HG03135 (cell line): ENCODE data around the gene CTSD.
"Not testable (repeated sequence)": the region's sequence is repeated elsewhere in the genome, so short reads cannot be mapped to it uniquely, and the experiment has no call there.

Source experiments
- ATAC-seq: cut with Tn5 transposase; IDR thresholded peaks from one replicate; pipeline ENCODE4 v1.9.1; 2021; ENCODE audit warnings: mild to moderate bottlenecking, moderate library complexity; ENCODE audit not compliant: unreplicated experiment

The CTSD gene

DNA sequence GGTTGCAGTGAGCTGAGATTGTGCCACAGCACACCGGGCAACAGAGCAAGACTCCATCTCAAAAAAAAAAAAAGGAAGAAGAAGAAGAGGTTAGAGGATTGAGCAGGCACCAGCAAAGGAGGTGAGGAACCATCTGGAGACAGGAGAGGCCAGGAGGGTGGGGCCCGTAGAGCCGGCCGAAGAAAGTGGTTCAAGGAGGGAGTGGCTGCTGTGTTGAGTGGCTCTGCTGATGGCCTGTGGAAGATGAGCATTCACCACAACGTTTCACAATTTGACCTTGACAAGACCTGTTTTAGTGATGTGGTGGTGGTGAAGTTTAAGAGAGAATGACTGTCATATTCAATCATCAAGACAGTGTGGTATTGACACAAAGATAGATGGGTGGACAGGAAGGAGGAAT lies 6.8 kb upstream of the CTSD start:
- no peak for ATAC-seq

DNA sequence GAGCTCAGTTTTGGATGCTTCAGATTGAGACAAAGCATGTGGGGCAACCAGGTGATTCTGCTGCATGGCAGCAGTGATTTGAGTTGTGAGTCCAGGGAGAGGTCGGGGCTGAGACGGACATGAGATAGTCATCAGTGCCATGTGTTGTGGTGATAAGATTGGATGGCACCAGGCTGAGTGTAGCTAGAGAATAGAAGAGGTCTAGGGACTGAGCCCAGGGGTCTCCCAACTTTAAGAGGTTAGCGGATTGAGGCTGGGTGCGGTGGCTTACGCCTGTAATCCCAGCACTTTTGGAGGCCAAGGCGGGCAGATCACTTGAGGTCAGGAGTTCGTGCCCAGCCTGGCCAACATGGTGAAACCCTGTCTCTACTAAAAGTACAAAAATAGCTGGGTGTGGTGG lies 6.3 kb upstream of the CTSD start:
- ATAC-seq: no peak

DNA sequence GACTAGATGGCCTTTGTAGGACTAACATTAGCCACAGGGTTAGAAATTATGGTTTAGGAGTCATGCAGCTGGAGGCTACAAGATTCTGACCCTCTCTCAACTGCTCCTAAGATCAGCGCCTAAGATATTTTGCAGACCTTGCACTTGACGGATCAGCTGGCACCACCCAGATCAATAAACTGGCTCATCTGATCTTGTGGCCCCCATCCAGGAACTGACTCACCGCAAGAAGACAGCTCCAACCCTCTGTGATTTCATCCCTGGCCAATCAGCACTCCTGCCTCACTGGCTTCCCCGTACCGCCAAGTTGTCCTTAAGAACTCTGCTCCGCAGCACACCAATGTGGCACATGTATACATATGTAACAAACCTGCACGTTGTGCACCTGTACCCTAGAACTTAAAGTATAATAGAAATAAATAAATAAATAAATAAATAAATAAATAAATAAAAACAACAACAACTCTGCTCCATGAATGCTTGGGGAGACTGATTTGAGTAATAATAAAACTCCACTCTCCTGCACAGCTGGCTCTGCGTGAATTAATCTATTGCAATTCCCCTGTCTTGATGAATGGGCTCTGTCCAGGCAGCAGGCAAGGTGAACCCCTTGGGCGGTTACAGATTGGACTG lies 5.7 kb upstream of the CTSD start:
- ATAC-seq: not testable (repeated sequence)

DNA sequence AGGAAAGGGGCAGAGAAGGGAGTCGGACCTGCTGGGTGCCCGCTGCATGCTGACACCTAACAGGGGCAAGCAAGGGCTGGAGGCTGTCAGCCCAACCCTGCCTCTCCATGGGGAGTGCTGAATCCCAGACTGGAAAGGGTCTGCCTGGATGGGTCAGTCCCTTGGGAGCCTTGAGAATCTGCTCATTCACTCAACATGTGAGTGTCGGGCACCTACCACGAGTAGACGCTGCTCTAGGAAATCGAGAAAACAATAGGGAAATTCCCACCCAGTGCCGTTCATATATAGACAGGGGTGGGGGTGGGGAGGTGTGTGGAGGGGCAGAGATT lies 4.4 kb upstream of the CTSD start:
- ATAC-seq: no peak

DNA sequence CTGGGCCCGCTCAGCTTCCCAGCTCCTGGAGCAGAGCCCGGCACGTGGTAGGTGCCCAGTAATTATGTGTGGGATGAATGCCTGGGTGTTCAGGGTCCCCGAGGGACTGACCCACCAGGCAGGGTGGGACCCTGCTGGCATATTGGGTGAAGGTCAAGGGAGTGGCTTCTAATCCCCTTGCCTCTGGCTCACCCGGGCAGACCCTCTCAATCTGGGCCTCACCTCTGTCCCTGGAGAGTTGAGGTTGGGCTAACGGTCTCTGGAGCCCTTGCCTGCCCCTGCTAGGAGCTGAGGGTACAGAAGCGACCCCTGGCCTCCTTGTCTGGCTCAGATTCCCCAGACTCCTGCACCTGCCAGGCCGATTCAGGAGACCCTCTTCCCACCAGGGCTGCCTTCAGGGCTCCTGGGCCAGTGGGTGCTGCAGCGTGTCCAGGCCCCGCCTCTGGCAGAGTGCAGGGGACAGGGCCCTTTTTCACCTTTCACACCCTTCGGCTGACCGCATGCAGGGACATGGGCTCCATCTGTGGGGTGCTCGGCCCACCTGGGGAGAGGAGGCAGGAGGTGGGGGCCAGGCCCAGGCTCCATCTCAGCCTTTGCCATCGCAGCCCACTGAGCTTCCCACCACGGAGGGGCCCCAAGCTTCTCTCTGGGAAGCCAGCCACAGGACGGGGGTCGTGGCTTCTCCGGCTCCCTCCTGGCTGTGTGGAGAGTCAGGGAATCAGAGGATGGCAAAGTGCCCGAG lies 3.8 kb upstream of the CTSD start:
- no peak for ATAC-seq

DNA sequence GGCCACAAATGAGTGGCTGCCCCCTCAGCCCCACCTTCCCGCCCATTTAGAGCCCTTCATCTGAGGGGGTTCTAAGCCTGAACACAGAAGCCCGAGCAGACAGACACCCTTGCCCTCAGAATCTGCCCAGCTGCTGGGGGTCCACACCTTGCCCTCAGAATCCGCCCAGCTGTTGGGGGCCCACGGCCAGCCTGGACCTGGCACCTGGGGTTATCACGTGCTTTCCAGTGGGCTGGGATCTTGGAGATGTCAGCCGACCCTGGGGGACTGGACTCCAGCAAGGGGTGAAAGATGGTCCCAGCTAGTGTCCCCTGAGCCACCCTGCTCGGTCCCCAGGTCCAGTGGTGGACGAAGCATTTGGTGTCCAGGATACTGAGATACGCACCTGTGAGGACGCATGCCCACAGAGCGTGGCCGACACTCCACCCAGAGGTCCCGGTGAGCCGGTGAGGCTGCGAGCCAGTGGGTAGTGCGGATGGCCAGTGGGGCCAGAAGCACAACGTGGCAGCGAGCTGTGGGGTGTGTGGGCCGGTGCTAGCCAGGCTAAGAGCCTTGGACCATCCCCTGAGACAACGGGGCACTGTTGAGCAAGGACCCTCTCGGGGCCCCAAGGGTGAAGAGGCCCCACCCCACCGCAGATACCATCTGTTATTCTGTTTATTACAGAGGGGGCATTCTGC lies 3.1 kb upstream of the CTSD start:
- no peak for ATAC-seq

DNA sequence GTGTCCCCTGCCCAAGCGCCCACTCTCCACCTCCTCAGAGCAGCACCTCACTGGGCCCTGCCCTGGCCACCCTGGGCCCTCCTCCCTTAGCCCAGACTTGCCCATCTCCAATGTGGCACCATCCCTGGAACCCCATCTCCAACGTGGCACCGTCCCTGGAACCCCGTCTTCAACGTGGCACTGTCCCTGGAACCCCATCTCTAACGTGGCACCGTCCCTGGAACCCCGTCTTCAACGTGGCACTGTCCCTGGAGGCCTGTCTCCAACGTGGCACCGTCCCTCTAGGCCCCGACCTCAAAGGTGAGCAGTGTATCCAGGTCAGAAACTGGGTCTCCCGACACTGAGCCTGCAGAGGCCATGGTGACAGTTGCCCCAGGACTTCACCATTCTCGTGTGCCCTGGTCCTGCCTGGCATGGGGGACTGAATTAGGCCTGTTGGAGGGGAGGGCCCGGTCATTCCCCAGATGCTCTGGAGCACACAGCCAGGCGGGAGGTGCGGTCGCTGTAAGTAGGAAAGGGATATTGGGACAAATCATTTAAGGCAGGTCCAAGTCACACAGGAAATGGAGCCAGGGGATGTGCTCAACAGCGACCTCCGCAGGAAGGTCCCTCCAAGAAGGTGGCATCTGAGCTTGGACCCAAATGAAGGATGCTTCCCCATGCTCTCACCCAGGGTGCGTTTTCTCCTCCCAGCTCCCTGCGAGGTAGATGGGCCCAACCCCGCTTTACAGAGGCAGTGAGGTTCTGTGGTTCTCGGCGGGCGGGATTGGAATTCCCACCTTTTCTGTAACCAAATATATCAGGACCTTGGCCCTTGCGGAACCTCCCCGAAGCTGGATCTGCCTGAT lies 2.4 kb upstream of the CTSD start:
- ATAC-seq: no peak

DNA sequence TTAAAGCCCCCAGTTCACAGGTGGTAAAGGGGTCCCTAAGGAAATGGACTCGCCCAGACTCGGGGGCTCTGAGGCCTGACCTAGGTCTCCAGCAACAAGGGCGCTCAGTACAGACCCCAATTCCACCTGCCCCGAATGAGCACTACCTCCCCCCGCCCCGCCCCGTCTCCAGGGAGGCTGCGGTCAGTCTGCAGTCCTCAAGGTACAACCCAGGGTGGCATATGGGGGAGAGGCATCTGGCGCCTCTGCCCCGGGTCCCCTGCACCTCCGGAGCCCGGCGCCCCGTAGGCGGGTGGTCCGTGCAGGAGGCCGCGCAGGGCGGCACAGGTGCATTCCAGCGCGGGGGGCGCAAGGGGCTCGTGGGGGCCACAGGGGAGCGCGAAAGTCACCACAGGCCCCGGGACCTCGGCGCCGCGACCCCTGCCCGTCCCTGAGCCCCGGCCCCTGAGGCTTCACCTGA lies 361 bp downstream of the CTSD start:
- peak; percentile 29 for ATAC-seq

DNA sequence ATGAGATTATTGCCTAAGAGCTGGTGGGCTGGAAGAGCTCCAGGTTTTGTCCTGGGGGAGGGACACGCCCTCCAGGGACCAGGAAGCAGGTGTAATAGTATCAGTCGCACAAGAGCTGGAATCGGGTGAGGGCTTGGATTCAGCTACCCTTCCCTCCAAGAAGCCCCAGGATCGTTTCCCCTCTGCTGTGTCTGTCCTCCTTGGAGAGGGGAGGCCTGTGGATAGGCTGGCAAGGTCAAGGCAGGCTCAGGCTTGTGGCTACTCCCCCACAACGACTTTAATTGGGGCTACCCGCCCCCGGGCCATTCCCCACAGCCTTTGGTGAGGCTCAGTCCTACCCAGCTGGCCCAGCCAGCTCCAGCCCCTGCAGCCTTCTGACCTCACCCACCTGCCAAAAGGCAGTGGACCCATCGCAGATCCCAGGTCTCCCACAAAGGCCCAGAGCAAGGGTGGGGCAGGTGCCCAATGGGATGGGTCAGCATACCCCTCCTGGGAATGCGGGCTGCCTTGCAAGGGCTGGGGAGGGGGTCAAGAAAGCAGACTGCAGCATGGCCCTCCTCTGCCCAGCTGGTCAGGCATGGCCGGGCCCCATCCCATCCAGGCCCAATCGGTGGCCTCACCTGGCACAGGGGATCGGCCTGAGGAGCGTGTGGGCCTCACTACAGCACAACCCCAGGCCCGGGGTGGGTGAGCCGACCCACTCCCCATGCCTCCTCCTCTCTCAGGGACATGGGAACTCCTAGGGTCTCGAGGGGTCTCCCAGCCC lies 1.0 kb downstream of the CTSD start:
- ATAC-seq: no peak

DNA sequence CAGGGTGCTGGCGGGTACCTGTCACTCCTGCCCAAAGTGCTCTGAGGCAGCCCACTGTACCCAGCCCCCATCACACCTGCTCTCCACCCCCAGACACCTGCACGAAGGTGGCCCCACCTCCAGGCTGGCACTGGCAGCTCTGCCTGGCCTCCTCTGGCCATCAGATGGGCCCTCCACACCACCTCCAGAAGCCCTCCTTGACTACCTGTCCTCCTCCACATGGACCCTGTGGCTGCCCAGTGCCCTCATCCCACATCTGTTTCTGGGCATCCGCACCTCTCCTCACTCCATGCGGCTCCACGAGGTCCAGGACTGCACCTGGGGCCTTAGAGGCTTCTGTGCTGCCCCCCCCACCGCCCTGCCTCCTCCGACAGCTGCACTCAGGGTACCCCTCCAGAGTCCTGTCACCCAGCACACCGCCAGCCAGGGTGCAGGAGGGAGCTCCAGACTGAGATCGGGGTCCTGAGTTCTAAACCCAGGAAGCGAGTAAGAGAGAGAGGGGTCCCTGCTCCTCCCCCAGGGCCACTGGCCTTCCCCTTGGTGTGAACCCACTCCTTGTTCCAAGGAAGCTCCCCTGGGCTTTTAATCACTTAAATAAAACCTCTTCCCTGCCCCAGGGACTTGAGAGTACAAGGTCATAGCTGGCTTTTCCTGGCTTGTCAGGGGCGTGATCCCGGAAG lies 1.7 kb downstream of the CTSD start:
- no peak for ATAC-seq

DNA sequence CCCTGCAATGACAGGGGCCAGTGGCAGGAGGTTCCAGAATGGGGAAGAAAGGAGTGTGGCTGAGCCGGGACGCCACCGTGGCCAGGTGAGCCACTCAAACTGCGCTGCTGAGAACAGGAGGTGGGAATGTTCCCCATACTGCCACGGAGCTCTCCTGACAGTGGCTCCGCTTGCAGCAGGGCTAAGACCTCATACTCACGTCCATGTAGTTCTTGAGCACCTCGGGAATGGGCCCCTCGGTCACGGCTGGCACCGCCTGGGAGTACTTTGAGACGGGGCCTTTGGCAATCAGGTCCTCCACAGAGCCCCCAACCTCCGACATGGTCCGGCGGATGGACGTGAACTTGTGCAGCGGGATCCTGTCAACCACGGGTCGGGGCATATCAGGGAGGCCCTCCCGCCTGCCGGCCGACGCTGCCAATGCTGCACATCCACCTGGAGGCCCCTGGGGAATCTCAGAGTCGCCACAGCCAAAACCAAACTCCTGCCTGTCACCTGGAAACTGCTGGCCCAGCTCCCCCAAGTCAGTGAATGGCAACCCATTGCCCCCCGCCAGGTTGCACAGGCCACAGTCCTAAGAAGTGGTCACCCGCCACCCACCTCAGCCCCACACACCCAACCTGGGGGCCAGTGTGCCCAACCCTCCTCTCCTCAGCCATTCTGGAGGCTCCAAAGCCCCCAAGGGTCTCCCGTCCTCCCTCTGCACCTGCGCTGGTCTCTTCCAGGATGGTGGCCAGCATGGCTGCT lies 2.4 kb downstream of the CTSD start:
- ATAC-seq: no peak

DNA sequence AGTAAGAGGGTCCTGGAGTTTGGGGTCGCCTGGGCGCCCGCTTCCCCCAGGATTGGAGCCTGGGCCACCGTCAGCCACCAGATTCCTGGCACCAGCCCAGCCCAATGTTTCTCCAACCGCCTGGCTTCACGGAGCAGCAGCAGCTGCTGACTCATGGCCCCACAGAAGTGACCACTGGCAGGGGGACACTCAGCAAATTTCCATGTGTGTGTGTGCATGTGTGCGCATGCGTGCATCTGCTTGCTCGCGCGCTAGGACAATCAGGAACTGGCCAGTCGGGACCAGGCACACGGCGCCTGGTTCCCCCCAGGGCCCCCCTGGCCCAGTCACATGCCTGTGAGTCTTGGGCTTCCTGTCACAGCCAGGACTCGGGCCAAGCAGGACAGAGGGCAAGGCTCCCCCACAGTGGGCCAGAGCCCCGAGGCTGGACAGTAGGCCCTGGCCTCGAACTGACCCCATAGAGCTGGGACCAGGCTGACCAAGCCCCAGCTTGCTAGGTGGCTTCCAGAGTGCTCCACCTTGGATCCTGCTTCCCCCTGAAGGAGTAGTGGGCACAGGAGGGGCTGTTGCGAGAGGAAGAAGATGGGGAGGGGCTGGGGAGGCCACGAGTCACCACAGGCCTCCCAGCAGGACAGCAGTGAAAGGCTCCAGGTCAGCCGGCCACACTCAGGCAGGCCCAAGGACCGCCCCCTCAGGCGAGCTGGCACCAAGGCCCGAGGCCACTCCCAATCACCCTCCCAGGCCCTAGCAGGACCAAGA lies 3.2 kb downstream of the CTSD start:
- no peak for ATAC-seq

DNA sequence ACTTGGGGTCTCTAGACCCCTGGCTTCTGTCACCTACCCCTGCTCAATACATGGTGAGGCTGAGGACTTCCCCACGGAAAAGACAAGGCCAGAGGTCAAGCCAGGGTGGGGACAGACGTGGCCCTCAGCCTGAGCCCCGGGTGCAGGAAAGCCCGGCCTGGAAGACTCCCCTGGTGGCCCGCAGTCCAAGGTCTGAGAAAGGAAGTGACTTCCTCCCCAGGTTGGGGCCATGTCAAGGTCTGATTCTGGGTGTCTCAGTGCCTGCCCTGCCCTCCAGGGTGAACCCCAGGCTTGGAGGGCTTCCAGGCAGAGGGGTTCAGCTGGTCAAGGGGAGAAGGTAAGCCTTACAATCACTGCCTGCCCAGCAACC lies 3.9 kb downstream of the CTSD start:
- no peak for ATAC-seq

DNA sequence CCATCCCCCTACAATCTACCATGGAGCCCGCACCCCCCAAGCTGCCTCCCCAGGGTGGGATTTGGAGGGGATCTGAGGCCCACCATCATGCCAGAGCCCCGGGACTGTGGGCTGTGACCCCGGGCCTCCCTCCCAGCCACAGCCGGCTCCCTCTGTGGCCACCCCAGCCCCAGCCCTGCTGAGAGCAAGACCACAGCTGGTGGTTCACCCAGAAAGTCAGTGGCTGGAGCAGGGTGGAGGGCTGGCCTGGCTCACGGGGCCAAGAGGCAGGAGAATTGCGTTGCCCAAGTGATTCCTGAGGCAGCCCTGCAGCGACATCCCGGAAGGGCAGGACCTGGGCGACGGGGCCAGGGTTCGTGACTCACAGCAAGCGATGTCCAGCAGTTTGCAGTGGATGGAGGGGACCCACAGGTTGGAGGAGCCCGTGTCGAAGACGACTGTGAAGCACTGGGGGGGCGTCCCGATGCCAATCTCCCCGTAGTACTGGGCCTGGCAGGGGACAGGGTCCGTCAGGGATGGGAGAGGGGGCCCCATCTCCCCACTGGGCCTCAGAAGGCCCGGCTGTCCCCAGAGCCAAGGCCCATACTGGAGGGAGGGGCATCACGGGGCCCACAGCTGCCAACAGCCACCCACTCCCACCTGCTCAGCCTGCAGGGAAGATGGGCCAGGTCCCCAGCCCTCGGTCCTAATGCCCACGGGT lies 4.4 kb downstream of the CTSD start:
- ATAC-seq: no peak

DNA sequence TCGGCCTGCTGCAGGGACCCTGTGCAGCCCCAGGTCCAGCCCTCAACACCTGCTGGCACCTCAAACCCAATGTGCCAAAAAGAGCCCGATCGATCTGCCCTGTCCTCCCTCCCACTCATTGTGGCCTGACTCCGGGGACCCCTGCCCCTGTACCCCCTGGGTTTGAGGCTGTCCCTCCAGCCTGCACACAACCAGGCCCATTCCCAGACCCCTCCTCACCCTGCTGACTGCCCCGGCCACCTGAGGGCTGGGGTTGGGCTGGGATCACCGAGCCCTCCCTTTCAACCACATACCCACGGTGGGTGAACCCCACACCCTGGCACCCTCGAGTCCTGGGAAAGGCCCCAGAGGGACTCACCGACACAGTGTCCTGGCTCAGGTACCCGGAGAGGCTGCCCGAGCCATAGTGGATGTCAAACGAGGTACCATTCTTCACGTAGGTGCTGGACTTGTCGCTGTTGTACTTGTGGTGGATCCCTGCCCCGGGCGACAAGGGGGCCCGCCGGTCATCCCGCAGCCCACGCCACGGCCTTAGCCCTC lies 5.0 kb downstream of the CTSD start:
- no peak for ATAC-seq

DNA sequence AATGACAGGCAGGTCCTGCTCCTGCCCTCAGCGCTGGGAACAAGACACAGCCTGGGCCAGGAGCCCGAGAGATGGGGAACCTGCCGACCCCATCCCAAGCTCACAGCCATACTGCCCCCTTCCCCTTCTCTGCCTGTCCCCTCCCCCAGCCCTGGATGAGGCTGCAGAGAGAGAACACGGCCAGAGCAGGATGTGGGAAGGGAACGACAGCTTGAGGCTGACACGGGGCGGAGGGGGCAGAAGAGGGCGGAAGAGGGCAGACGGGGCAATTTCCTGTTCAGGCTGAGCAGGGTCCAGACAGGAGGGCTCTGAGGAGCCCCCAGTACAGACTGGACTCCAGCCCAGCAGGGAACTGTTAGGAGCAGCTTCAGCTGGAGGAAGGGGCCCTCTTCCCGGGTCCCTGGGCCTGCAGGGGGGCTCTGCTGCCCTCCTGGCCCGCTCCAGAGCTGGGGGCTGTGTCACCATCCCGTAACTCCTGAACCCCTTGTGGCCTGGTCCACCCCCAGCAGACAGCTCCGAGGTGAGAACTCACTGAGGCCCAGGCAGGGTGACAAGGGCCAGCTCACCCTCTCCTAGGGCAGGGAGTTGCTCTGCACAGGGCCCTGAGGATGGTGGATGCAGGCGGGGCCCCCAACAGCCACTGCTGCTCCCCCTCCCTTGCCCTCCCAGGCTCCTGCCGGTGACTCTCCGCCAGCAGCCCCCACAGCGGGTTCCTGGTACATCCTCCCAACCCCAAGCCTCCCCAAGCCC lies 5.7 kb downstream of the CTSD start:
- no peak for ATAC-seq
